ENCODE measurements around the gene EPN2. TPM values are rescaled to one million over a fixed set of nuclear protein-coding genes. Genes with fewer than 3 reads are reported as not detected.

The EPN2 gene
- total RNA-seq, 4 donors from 2014 or later = 92.7 to 141 (median 119) TPM

GRCh38 chr17:19301973-19302372, 64.8 kb downstream of the EPN2 start:
- no peak for TF ChIP-seq POLR2A (IDR thresholded peaks at IDR 0.05)
- no peak for TF ChIP-seq EP300 (IDR thresholded peaks at IDR 0.05)
- TF ChIP-seq CTCF (IDR thresholded peaks at IDR 0.05) = no peak
- Histone ChIP-seq H3K27ac (peak overlapping the region; percentile 11 to 80 (median 71)), H3K36me3 (no peaks in the 10 kb centered on the region), H3K9me3 (no peaks in the 10 kb centered on the region), H3K4me3 (no peak overlapping the region), H3K4me1 (peaks cover 0 to 98% (median 77%) of the 10 kb centered on the region in 4 donors), H3K27me3 (no peaks in the 10 kb centered on the region)
- DNase-seq (ENCODE audit: low spot score in 2 of 2) = no peak
- 90 to 93% methylated on average over 7 to 9 of the region's 9 CpGs for WGBS, 2 donors

- Histone ChIP-seq H3K27ac (peak overlapping the region in 3 of 4 donors; percentile 5 to 80 (median 76)), H3K9me3 (no peaks in the 10 kb centered on the region), H3K36me3 (no peaks in the 10 kb centered on the region), H3K4me1 (peaks cover 0 to 96% (median 69%) of the 10 kb centered on the region in 4 donors), H3K4me3 (no peak overlapping the region), H3K27me3 (no peaks in the 10 kb centered on the region)
- no peak for DNase-seq (ENCODE audit: low spot score in 2 of 2)
- TF ChIP-seq EP300 (IDR thresholded peaks at IDR 0.05) = peak in 1 of 2 donors; percentile 21
- no peak for TF ChIP-seq CTCF (IDR thresholded peaks at IDR 0.05)
- no peak for TF ChIP-seq POLR2A (IDR thresholded peaks at IDR 0.05)
- WGBS, 2 donors = 48 to 60% methylated on average over 9 of the region's 9 CpGs
Measured at GRCh38 chr17:19302791-19303331, 65.7 kb downstream of the EPN2 start.

- WGBS, 2 donors = 64 to 71% methylated on average over 9 of the region's 9 CpGs
- Histone ChIP-seq H3K36me3 (no peaks in the 10 kb centered on the region), H3K4me3 (no peak overlapping the region), H3K27ac (peak overlapping the region in 3 of 4 donors; percentile 5 to 76 (median 40)), H3K4me1 (peaks cover 0 to 96% (median 64%) of the 10 kb centered on the region in 4 donors), H3K9me3 (no peaks in the 10 kb centered on the region), H3K27me3 (no peaks in the 10 kb centered on the region)
- no peak for TF ChIP-seq EP300 (IDR thresholded peaks at IDR 0.05)
- TF ChIP-seq CTCF (IDR thresholded peaks at IDR 0.05) = no peak
- no peak for TF ChIP-seq POLR2A (IDR thresholded peaks at IDR 0.05)
- no peak for DNase-seq (ENCODE audit: low spot score in 2 of 2)
Measured at GRCh38 chr17:19303367-19303776, 66.2 kb downstream of the EPN2 start.

- no peak overlapping the region for H3K4me3 ChIP-seq
- TF ChIP-seq EP300 (IDR thresholded peaks at IDR 0.05) (peak in 1 of 2 donors; percentile 64), CTCF (IDR thresholded peaks at IDR 0.05) (no peak), POLR2A (IDR thresholded peaks at IDR 0.05) (no peak)
- WGBS, 2 donors = 25 to 34% methylated on average over 7 of the region's 7 CpGs
- no peaks in the 10 kb centered on the region for H3K9me3 ChIP-seq
- peak overlapping the region in 2 of 4 donors; percentile 65 to 82 for H3K27ac ChIP-seq
- H3K27me3 ChIP-seq = no peaks in the 10 kb centered on the region
- peak in 1 of 2 donors; percentile 45 for DNase-seq (ENCODE audit: low spot score in 2 of 2)
- peaks cover 0 to 92% (median 56%) of the 10 kb centered on the region in 4 donors for H3K4me1 ChIP-seq
- H3K36me3 ChIP-seq = no peaks in the 10 kb centered on the region
Measured at GRCh38 chr17:19304209-19304608, 67.0 kb downstream of the EPN2 start.

- no peak overlapping the region for H3K4me3 ChIP-seq
- peaks cover 0 to 86% (median 52%) of the 10 kb centered on the region in 4 donors for H3K4me1 ChIP-seq
- no peak for DNase-seq (ENCODE audit: low spot score in 2 of 2)
- H3K36me3 ChIP-seq = peaks cover 0 to 2% (median 0%) of the 10 kb centered on the region in 3 donors
- TF ChIP-seq POLR2A (IDR thresholded peaks at IDR 0.05) (no peak), CTCF (IDR thresholded peaks at IDR 0.05) (no peak), EP300 (IDR thresholded peaks at IDR 0.05) (no peak)
- H3K9me3 ChIP-seq = no peaks in the 10 kb centered on the region
- 86 to 89% methylated on average over 5 of the region's 5 CpGs for WGBS, 2 donors
- H3K27ac ChIP-seq = peak overlapping the region in 2 of 4 donors; percentile 65 to 82
- H3K27me3 ChIP-seq = no peaks in the 10 kb centered on the region
Measured at GRCh38 chr17:19304751-19305150, 67.6 kb downstream of the EPN2 start.

Data from tibial nerve (tissue), 4 donors.